K562 (cell line): ENCODE results near the gene NXF1. TPM values are rescaled to one million over a fixed set of nuclear protein-coding genes. Genes with fewer than 3 reads are reported as not detected.

Experiments used
- BCL6 ChIP-seq: fragments of 250-450 bp; sonication (Bioruptor Pico); IDR thresholded peaks from 2 replicates; pipeline ENCODE4 v1.4.0; 2020
- GATA2 ChIP-seq: sonication (generic); formaldehyde crosslinking; IDR thresholded peaks from 2 replicates; pipeline ENCODE4 v1.4.0; 2020; ENCODE audit warnings: mild to moderate bottlenecking, missing genetic modification reagents
- HNRNPK ChIP-seq: fragments of 200-400 bp; formaldehyde crosslinking; IDR thresholded peaks from one replicate; pipeline ENCODE4 v1.6.1; 2018; ENCODE audit warnings: mild to moderate bottlenecking, low read depth, low read length; ENCODE audit not compliant: poor library complexity, severe bottlenecking
- MEF2A ChIP-seq: IDR thresholded peaks from 2 replicates; pipeline ENCODE4 v1.6.1; 2011; ENCODE audit warnings: low read depth, mild to moderate bottlenecking, low read length, moderate library complexity; ENCODE audit not compliant: control insufficient read depth
- NFE2 ChIP-seq: IDR thresholded peaks from 2 replicates; pipeline ENCODE4 v1.6.1; 2014; ENCODE audit warnings: antibody characterized with exemption, low read depth
- RFX5 ChIP-seq: IDR thresholded peaks from 2 replicates; pipeline ENCODE4 v1.6.1; 2011; ENCODE audit warnings: low read depth, mild to moderate bottlenecking, improper control_type of control experiment, low read length
- SMARCC2 ChIP-seq: fragments of 450-650 bp; IDR thresholded peaks from 2 replicates; pipeline ENCODE4 v1.6.1; 2017; ENCODE audit warnings: antibody characterized with exemption, moderate library complexity, mild to moderate bottlenecking, low read depth
- ZEB2 ChIP-seq: fragments of 450-650 bp; IDR thresholded peaks from 2 replicates; pipeline ENCODE4 v1.6.1; 2016
- polyA plus RNA-seq, 8 experiments: library from polyadenylated mRNA; depleted of rRNA in 4 of 8; stranded (reverse) in 5 of 8; unstranded in 3 of 8; fragments of >200 nt; fragmentation: Nextera tagmentation in 2 of 8; fragmentation: Illumina TruSeq in 1 of 8; extraction: Ambion mirVana in 2 of 8; extraction: Trizol in 1 of 8; gene quantifications; 2 replicates each; pipeline versions ENCODE4 v1.2.1 to v1.2.3, GENCODE V29; 2011 to 2014; ENCODE audit warnings: inconsistent platforms in 1 of 8, missing spikeins in 1 of 8
- total RNA-seq, 7 experiments: library from RNA; depleted of rRNA in 6 of 7; stranded (reverse); fragments of >200 nt in 6 of 7; fragmentation: Illumina TruSeq in 2 of 7; extraction: Trizol in 2 of 7; gene quantifications; 2 replicates each; pipeline versions ENCODE4 v1.2.1 to v1.2.3, GENCODE V29; 2011 to 2021; ENCODE audit warnings: low replicate concordance in 1 of 7
- TF ChIP-seq, protein P1 (sequence below): fragments of 250-450 bp; sonication (Bioruptor Pico); IDR thresholded peaks from 2 replicates; pipeline ENCODE4 v1.5.0; 2021
- TF ChIP-seq, protein P2 (sequence below): fragments of 200-600 bp; sonication (generic); IDR thresholded peaks from one replicate; pipeline ENCODE4 v1.6.1; 2012; ENCODE audit warnings: mild to moderate bottlenecking, low read depth, low read length, inconsistent platforms
- TF ChIP-seq, protein P3 (sequence below): sonication (generic); formaldehyde crosslinking; IDR thresholded peaks from 2 replicates; pipeline ENCODE4 v1.8.1; 2023; ENCODE audit warnings: mild to moderate bottlenecking, missing genetic modification reagents
- TF ChIP-seq, protein P4 (sequence below): fragments of 450-650 bp; formaldehyde crosslinking; IDR thresholded peaks from 2 replicates; pipeline ENCODE4 v1.4.0; 2022; ENCODE audit warnings: missing genetic modification characterization

NXF1 gene
- total and polyA plus RNA-seq, 9 of the 15 experiments (the other 6 are each of a cell fraction or from before 2014, with no cell fraction given), result 18.1 to 98.3 (median 35.8) TPM

DNA sequence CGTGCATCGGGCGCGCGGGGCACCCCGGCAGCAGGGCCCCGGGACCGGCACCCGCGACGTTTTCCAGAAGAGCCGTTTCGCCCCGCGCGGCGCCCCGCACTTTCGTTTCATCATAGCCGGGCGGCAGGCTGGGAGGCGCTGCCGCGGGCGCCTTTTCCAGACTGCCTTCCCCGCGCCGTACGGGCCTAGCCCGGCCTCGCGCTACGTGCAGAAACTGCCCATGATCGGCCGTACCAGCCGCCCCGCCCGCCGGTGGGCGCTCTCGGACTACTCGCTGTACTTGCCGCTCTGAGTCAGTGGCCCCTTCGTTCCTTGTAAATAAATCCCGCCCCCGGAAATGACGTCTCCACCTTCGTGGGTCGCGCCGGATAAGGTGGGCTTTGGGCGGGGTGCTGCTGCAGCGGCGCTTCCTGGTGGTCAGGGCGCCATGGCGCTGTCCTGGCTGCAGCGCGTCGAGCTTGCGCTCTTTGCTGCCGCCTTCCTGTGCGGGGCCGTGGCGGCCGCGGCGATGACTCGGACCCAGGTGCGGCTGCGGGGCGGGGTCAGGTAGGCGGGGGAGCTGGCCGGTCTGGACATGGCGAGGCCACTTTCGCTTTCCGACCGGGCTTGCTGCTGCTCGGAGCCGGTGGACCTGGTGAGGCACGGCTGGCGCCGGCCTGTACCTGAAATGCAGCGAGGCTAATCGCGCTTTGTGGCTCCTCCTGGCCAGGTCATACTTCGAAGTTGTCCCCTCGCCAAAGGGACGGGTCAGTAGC, 18.1 kb downstream of the NXF1 start, which contains the start of gene TMEM179B (continued):
- TF ChIP-seq, protein P1, sequence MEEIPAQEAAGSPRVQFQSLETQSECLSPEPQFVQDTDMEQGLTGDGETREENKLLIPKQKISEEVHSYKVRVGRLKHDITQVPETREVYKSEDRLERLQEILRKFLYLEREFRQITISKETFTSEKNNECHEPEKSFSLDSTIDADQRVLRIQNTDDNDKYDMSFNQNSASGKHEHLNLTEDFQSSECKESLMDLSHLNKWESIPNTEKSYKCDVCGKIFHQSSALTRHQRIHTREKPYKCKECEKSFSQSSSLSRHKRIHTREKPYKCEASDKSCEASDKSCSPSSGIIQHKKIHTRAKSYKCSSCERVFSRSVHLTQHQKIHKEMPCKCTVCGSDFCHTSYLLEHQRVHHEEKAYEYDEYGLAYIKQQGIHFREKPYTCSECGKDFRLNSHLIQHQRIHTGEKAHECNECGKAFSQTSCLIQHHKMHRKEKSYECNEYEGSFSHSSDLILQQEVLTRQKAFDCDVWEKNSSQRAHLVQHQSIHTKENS (CRISPR knock-in tag), result no peak
- TF ChIP-seq BCL6 (CRISPR knock-in tag), result no peak
- TF ChIP-seq RFX5, result no peak
- peak; percentile 89 for TF ChIP-seq ZEB2
- TF ChIP-seq SMARCC2, result no peak; the same call in 1 of the 2 replicates
- TF ChIP-seq HNRNPK, result no peak
- TF ChIP-seq, protein P2, sequence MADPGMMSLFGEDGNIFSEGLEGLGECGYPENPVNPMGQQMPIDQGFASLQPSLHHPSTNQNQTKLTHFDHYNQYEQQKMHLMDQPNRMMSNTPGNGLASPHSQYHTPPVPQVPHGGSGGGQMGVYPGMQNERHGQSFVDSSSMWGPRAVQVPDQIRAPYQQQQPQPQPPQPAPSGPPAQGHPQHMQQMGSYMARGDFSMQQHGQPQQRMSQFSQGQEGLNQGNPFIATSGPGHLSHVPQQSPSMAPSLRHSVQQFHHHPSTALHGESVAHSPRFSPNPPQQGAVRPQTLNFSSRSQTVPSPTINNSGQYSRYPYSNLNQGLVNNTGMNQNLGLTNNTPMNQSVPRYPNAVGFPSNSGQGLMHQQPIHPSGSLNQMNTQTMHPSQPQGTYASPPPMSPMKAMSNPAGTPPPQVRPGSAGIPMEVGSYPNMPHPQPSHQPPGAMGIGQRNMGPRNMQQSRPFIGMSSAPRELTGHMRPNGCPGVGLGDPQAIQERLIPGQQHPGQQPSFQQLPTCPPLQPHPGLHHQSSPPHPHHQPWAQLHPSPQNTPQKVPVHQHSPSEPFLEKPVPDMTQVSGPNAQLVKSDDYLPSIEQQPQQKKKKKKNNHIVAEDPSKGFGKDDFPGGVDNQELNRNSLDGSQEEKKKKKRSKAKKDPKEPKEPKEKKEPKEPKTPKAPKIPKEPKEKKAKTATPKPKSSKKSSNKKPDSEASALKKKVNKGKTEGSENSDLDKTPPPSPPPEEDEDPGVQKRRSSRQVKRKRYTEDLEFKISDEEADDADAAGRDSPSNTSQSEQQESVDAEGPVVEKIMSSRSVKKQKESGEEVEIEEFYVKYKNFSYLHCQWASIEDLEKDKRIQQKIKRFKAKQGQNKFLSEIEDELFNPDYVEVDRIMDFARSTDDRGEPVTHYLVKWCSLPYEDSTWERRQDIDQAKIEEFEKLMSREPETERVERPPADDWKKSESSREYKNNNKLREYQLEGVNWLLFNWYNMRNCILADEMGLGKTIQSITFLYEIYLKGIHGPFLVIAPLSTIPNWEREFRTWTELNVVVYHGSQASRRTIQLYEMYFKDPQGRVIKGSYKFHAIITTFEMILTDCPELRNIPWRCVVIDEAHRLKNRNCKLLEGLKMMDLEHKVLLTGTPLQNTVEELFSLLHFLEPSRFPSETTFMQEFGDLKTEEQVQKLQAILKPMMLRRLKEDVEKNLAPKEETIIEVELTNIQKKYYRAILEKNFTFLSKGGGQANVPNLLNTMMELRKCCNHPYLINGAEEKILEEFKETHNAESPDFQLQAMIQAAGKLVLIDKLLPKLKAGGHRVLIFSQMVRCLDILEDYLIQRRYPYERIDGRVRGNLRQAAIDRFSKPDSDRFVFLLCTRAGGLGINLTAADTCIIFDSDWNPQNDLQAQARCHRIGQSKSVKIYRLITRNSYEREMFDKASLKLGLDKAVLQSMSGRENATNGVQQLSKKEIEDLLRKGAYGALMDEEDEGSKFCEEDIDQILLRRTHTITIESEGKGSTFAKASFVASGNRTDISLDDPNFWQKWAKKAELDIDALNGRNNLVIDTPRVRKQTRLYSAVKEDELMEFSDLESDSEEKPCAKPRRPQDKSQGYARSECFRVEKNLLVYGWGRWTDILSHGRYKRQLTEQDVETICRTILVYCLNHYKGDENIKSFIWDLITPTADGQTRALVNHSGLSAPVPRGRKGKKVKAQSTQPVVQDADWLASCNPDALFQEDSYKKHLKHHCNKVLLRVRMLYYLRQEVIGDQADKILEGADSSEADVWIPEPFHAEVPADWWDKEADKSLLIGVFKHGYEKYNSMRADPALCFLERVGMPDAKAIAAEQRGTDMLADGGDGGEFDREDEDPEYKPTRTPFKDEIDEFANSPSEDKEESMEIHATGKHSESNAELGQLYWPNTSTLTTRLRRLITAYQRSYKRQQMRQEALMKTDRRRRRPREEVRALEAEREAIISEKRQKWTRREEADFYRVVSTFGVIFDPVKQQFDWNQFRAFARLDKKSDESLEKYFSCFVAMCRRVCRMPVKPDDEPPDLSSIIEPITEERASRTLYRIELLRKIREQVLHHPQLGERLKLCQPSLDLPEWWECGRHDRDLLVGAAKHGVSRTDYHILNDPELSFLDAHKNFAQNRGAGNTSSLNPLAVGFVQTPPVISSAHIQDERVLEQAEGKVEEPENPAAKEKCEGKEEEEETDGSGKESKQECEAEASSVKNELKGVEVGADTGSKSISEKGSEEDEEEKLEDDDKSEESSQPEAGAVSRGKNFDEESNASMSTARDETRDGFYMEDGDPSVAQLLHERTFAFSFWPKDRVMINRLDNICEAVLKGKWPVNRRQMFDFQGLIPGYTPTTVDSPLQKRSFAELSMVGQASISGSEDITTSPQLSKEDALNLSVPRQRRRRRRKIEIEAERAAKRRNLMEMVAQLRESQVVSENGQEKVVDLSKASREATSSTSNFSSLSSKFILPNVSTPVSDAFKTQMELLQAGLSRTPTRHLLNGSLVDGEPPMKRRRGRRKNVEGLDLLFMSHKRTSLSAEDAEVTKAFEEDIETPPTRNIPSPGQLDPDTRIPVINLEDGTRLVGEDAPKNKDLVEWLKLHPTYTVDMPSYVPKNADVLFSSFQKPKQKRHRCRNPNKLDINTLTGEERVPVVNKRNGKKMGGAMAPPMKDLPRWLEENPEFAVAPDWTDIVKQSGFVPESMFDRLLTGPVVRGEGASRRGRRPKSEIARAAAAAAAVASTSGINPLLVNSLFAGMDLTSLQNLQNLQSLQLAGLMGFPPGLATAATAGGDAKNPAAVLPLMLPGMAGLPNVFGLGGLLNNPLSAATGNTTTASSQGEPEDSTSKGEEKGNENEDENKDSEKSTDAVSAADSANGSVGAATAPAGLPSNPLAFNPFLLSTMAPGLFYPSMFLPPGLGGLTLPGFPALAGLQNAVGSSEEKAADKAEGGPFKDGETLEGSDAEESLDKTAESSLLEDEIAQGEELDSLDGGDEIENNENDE, result no peak
- TF ChIP-seq GATA2 (CRISPR knock-in tag), result no peak
- TF ChIP-seq NFE2, result peak; percentile 45
- no peak for TF ChIP-seq MEF2A
- TF ChIP-seq, protein P3, sequence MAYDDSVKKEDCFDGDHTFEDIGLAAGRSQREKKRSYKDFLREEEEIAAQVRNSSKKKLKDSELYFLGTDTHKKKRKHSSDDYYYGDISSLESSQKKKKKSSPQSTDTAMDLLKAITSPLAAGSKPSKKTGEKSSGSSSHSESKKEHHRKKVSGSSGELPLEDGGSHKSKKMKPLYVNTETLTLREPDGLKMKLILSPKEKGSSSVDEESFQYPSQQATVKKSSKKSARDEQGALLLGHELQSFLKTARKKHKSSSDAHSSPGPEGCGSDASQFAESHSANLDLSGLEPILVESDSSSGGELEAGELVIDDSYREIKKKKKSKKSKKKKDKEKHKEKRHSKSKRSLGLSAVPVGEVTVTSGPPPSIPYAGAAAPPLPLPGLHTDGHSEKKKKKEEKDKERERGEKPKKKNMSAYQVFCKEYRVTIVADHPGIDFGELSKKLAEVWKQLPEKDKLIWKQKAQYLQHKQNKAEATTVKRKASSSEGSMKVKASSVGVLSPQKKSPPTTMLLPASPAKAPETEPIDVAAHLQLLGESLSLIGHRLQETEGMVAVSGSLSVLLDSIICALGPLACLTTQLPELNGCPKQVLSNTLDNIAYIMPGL, result peak; percentile 56; the same call in 1 of the 2 replicates
- TF ChIP-seq, protein P4, sequence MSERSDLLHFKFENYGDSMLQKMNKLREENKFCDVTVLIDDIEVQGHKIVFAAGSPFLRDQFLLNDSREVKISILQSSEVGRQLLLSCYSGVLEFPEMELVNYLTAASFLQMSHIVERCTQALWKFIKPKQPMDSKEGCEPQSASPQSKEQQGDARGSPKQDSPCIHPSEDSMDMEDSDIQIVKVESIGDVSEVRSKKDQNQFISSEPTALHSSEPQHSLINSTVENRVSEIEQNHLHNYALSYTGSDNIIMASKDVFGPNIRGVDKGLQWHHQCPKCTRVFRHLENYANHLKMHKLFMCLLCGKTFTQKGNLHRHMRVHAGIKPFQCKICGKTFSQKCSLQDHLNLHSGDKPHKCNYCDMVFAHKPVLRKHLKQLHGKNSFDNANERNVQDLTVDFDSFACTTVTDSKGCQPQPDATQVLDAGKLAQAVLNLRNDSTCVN (CRISPR knock-in tag), result no peak
